ENCODE results near the gene RHOB.

RHOB gene

GRCh38 chr2:20496076-20496872, 49.4 kb downstream of the RHOB start:
- peak; percentile 59 for DNase-seq (ENCODE audit: low read depth)

GRCh38 chr2:20496942-20497341, 50.1 kb downstream of the RHOB start:
- DNase-seq (ENCODE audit: low read depth) = no peak
